ENCODE results near the gene SIDT1. TPM values are rescaled to one million over a fixed set of nuclear protein-coding genes. Genes with fewer than 3 reads are reported as not detected.
A peak's percentile ranks its signal among the peaks of the same experiment; 100 is the strongest.

The SIDT1 gene
- total RNA-seq, 2 experiments from 2014 or later = 19.0 to 19.7 TPM

DNA sequence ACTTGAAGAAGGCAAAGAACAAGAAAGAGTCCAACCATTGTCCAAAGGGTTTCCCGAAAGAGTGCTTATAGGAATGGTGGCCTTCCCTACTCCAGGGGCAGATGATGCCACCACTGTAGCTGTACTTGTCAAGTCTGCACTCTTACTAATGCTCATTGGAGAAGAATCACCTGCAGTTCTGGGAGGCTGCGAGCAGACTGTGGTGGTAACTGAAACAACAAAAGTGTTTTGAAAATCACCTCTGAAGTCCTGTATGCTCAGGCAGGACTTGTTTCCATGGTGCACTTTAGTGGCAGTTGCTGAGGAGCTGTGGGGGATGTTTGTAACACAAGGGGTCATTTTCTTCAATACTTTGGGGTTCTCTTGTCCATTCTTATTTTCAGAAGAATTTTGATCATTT lies 128.1 kb downstream of the SIDT1 start:
- H3K4me1 Mint-ChIP-seq = no peaks in the 10 kb centered on the region
- CTCF ChIA-PET = interaction anchor here (0.7 to 1.4 kb wide), 3 partner anchors 11 to 29 kb away, joined by 3 to 5 read pairs (median 5); no protein-coding TSS in a partner anchor

DNA sequence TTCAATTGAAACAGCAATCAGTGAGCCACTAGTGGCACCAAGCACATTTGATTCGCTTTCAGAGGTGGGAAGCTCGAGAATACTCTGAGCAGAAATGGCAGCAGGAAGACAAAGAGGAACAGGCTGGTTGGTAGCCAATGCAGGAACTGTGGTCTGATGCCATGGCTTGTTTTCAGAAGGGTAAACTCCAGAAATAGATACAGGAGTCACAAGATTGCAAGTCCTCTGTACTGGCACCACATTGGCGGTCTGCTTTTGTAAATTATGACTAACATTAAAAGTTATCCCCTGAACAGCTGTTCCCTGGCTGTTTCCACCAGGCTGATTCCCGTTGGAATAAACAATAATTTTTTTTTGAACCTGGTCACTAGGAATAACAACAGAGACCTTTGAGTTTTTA lies 128.5 kb downstream of the SIDT1 start:
- no peak overlapping the region for H3K27ac Mint-ChIP-seq
- ChIA-PET CTCF (interaction anchor here (0.6 to 1.4 kb wide), 5 partner anchors 8 to 378 kb away, joined by 3 to 5 read pairs (median 3); no protein-coding TSS in a partner anchor), POLR2A (no interaction called here)
- H3K27me3 Mint-ChIP-seq = no peaks in the 10 kb centered on the region
- no peaks in the 10 kb centered on the region for H3K4me1 Mint-ChIP-seq
- no peaks in the 10 kb centered on the region for H3K9me3 Mint-ChIP-seq (ENCODE audit: low read depth)
- peaks cover 63% of the 10 kb centered on the region for H3K36me3 Mint-ChIP-seq (ENCODE audit: low read depth)
- DNase-seq = no peak
- no peak overlapping the region for H3K4me3 Mint-ChIP-seq
- intact Hi-C loops (cut with DNase I, micrococcal nuclease) = no loop called here
- ATAC-seq = no peak

More for the DNA sequence above, 128.1 kb downstream of the SIDT1 start:
- H3K27me3 Mint-ChIP-seq = no peaks in the 10 kb centered on the region
- H3K9me3 Mint-ChIP-seq (ENCODE audit: low read depth) = no peaks in the 10 kb centered on the region
- H3K36me3 Mint-ChIP-seq (ENCODE audit: low read depth) = peaks cover 60% of the 10 kb centered on the region
- intact Hi-C loops (cut with DNase I, micrococcal nuclease) = no loop called here
- H3K27ac Mint-ChIP-seq = no peak overlapping the region
- no peak overlapping the region for H3K4me3 Mint-ChIP-seq
- no peak for ATAC-seq
- DNase-seq = no peak
- POLR2A ChIA-PET = no interaction called here

GRCh38 chr3:113662824-113663223 lies 130.5 kb downstream of the SIDT1 start:
- CTCF ChIA-PET = interaction anchor here (0.7 kb wide), 1 partner anchor 85 kb away, joined by 3 read pairs; no protein-coding TSS in a partner anchor
- Mint-ChIP-seq H3K4me3 (no peak overlapping the region), H3K9me3 (ENCODE audit: low read depth) (no peaks in the 10 kb centered on the region), H3K27me3 (no peaks in the 10 kb centered on the region), H3K27ac (no peak overlapping the region), H3K4me1 (peaks cover 5% of the 10 kb centered on the region), H3K36me3 (ENCODE audit: low read depth) (peaks cover 51% of the 10 kb centered on the region)
- intact Hi-C loops (cut with DNase I, micrococcal nuclease) = no loop called here
- no peak for DNase-seq
- POLR2A ChIA-PET = no interaction called here
- ATAC-seq = no peak

DNA sequence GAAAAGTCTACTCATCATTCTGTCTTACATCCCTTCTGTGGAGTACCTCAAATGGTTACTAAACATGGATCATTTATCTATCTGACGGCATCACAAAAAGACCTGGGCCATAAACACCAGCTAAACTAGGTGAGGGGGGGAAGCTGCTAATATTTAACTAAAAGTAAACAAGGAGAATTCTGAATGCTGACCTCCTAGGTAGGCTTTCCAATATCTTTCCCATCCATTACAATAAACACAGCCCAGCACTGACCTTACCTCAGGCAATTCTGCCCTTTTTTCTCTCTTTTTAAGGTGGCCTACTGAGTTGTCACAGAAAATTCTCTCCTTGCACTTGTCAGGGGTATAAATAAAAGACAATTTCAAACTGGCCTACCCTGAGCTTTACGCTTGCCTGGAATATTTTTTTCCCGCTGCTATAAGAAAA lies 131.0 kb downstream of the SIDT1 start:
- POLR2A ChIA-PET = no interaction called here
- Mint-ChIP-seq H3K27ac (no peak overlapping the region), H3K4me1 (peaks cover 10% of the 10 kb centered on the region), H3K36me3 (ENCODE audit: low read depth) (peaks cover 46% of the 10 kb centered on the region), H3K27me3 (no peaks in the 10 kb centered on the region), H3K4me3 (no peak overlapping the region), H3K9me3 (ENCODE audit: low read depth) (no peaks in the 10 kb centered on the region)
- ATAC-seq (no peak), DNase-seq (no peak)
- CTCF ChIA-PET = interaction anchor here (0.7 kb wide), 1 partner anchor 85 kb away, joined by 3 read pairs; no protein-coding TSS in a partner anchor
- intact Hi-C loops (cut with DNase I, micrococcal nuclease) = no loop called here

- CTCF ChIA-PET = no interaction called here
- POLR2A ChIA-PET = no interaction called here
- intact Hi-C loops (cut with DNase I, micrococcal nuclease) = no loop called here
- H3K4me3 Mint-ChIP-seq = no peak overlapping the region
- H3K36me3 Mint-ChIP-seq (ENCODE audit: low read depth) = peaks cover 42% of the 10 kb centered on the region
- no peaks in the 10 kb centered on the region for H3K9me3 Mint-ChIP-seq (ENCODE audit: low read depth)
- H3K27ac Mint-ChIP-seq = no peak overlapping the region
- DNase-seq (no peak), ATAC-seq (no peak)
- no peaks in the 10 kb centered on the region for H3K27me3 Mint-ChIP-seq
- peaks cover 15% of the 10 kb centered on the region for H3K4me1 Mint-ChIP-seq
Measured at GRCh38 chr3:113663761-113664160, 131.4 kb downstream of the SIDT1 start.

DNA sequence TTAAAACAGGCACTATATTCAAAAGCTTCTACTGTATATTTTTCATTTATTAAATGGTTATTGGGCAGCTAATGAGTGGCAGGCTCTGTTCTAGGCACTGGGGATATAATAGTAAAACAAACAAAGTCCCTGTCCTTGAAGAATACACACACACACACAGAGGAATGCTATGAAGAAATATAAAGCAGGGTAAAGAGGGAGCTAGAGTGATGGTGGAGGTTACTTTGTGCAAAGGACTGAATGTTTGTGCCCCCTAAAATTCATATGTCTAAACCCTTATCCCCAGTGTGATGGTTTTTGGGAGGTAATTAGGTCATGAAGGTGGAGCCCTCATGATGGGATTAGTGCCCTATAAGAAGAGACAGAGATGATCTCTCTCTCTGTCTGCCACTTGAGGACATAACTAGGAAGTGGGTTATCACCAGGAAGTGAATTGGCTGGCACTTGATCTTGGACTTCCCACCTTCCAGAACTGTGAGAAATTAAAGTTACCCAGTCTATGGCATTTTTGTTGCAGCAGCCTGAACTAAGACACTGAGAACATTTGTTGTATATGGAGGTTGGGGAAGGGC lies 132.3 kb downstream of the SIDT1 start:
- ChIA-PET POLR2A (no interaction called here), CTCF (no interaction called here)
- H3K27ac Mint-ChIP-seq = no peak overlapping the region
- peaks cover 17% of the 10 kb centered on the region for H3K4me1 Mint-ChIP-seq
- DNase-seq (no peak), ATAC-seq (no peak)
- intact Hi-C loops (cut with DNase I, micrococcal nuclease) = no loop called here
- peaks cover 35% of the 10 kb centered on the region for H3K36me3 Mint-ChIP-seq (ENCODE audit: low read depth)
- no peak overlapping the region for H3K4me3 Mint-ChIP-seq
- H3K27me3 Mint-ChIP-seq = no peaks in the 10 kb centered on the region
- H3K9me3 Mint-ChIP-seq (ENCODE audit: low read depth) = no peaks in the 10 kb centered on the region

GRCh38 chr3:113668015-113668414 lies 135.7 kb downstream of the SIDT1 start:
- H3K27ac Mint-ChIP-seq = no peak overlapping the region
- peaks cover 17% of the 10 kb centered on the region for H3K4me1 Mint-ChIP-seq
- DNase-seq = no peak
- H3K36me3 Mint-ChIP-seq (ENCODE audit: low read depth) = peaks cover 14% of the 10 kb centered on the region
- ATAC-seq = no peak
- CTCF ChIA-PET = interaction anchor here (0.6 to 0.7 kb wide), 2 partner anchors 43 to 212 kb away, joined by 3 read pairs; no protein-coding TSS in a partner anchor
- intact Hi-C loops (cut with DNase I, micrococcal nuclease) = no loop called here
- H3K9me3 Mint-ChIP-seq (ENCODE audit: low read depth) = no peaks in the 10 kb centered on the region
- H3K4me3 Mint-ChIP-seq = no peak overlapping the region
- no peaks in the 10 kb centered on the region for H3K27me3 Mint-ChIP-seq
- POLR2A ChIA-PET = interaction anchor here (0.6 to 0.7 kb wide), 2 partner anchors 32 to 33 kb away, joined by 3 read pairs; no protein-coding TSS in a partner anchor

- Mint-ChIP-seq H3K4me3 (no peak overlapping the region), H3K27ac (no peak overlapping the region), H3K9me3 (ENCODE audit: low read depth) (no peaks in the 10 kb centered on the region), H3K36me3 (ENCODE audit: low read depth) (peaks cover 19% of the 10 kb centered on the region), H3K4me1 (peaks cover 18% of the 10 kb centered on the region), H3K27me3 (no peaks in the 10 kb centered on the region)
- no peak for ATAC-seq
- intact Hi-C loops (cut with DNase I, micrococcal nuclease) = no loop called here
- POLR2A ChIA-PET = no interaction called here
- DNase-seq = no peak
- CTCF ChIA-PET = interaction anchor here (0.9 to 1.1 kb wide), 3 partner anchors 12 to 96 kb away, joined by 3 read pairs; no protein-coding TSS in a partner anchor
Measured at GRCh38 chr3:113673593-113673992, 141.2 kb downstream of the SIDT1 start.

GRCh38 chr3:113676261-113676660 lies 143.9 kb downstream of the SIDT1 start:
- ATAC-seq = peak; percentile 16
- Mint-ChIP-seq H3K4me1 (peaks cover 13% of the 10 kb centered on the region), H3K4me3 (no peak overlapping the region), H3K27ac (no peak overlapping the region), H3K36me3 (ENCODE audit: low read depth) (peaks cover 16% of the 10 kb centered on the region), H3K27me3 (no peaks in the 10 kb centered on the region), H3K9me3 (ENCODE audit: low read depth) (no peaks in the 10 kb centered on the region)
- intact Hi-C loops (cut with DNase I, micrococcal nuclease) = no loop called here
- DNase-seq = no peak
- ChIA-PET CTCF (no interaction called here), POLR2A (no interaction called here)

DNA sequence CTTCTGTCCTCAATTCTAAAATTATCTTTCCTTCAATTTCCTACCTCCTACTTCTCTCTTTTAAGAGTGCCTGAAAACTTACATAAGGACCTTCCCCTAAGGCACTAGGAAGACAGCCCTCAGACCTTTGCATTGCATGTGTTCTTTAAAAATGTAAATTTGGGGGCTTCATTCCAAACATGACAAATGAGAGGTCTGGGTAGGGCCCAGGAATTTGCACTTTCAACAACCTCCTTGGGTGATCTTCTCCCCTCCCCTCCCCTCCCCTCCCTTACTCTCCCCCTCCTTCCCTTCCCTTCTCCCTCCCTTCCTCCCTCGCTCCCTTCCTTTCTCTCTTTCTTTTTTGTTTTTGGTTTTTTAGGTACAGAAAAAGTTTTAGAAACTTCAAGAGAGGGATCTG lies 145.4 kb downstream of the SIDT1 start:
- DNase-seq = no peak
- no peak for ATAC-seq
- Mint-ChIP-seq H3K27me3 (no peaks in the 10 kb centered on the region), H3K4me3 (no peak overlapping the region), H3K9me3 (ENCODE audit: low read depth) (no peaks in the 10 kb centered on the region), H3K27ac (no peak overlapping the region), H3K36me3 (ENCODE audit: low read depth) (peaks cover 16% of the 10 kb centered on the region), H3K4me1 (peaks cover 13% of the 10 kb centered on the region)
- ChIA-PET CTCF (interaction anchor here (0.6 kb wide), 1 partner anchor 348 kb away, joined by 3 read pairs; no protein-coding TSS in a partner anchor), POLR2A (no interaction called here)
- intact Hi-C loops (cut with DNase I, micrococcal nuclease) = no loop called here

- ATAC-seq = no peak
- peaks cover 13% of the 10 kb centered on the region for H3K4me1 Mint-ChIP-seq
- H3K9me3 Mint-ChIP-seq (ENCODE audit: low read depth) = no peaks in the 10 kb centered on the region
- H3K27me3 Mint-ChIP-seq = no peaks in the 10 kb centered on the region
- no peak overlapping the region for H3K4me3 Mint-ChIP-seq
- ChIA-PET POLR2A (no interaction called here), CTCF (interaction anchor here (0.6 kb wide), 1 partner anchor 802 kb away, joined by 4 read pairs; no protein-coding TSS in a partner anchor)
- no peak overlapping the region for H3K27ac Mint-ChIP-seq
- peaks cover 16% of the 10 kb centered on the region for H3K36me3 Mint-ChIP-seq (ENCODE audit: low read depth)
- intact Hi-C loops (cut with DNase I, micrococcal nuclease) = no loop called here
- DNase-seq = no peak
Measured at GRCh38 chr3:113678773-113679172, 146.4 kb downstream of the SIDT1 start.
